Uterus (tissue), 2 donors: Measurements from ENCODE around the gene TTC39B.

Experiments used
- POLR2A ChIP-seq, 2 donors: fragments of 450-650 bp; IDR thresholded peaks; one replicate each; pipeline ENCODE4 v1.6.1; 2016; ENCODE audit warnings: antibody characterized with exemption in 2 of 2, mild to moderate bottlenecking in 1 of 2, moderate library complexity in 1 of 2
- TF ChIP-seq, protein P1 (sequence below), 4 experiments: fragments of 200-600 bp in 2 of 4; fragments of 450-650 bp in 2 of 4; sonication (generic) in 2 of 4; IDR thresholded peaks; one replicate each; pipeline ENCODE4 v1.5.1; 2016 to 2019; ENCODE audit warnings: antibody characterized with exemption in 4 of 4, mild to moderate bottlenecking in 2 of 4, moderate library complexity in 1 of 4

DNA sequence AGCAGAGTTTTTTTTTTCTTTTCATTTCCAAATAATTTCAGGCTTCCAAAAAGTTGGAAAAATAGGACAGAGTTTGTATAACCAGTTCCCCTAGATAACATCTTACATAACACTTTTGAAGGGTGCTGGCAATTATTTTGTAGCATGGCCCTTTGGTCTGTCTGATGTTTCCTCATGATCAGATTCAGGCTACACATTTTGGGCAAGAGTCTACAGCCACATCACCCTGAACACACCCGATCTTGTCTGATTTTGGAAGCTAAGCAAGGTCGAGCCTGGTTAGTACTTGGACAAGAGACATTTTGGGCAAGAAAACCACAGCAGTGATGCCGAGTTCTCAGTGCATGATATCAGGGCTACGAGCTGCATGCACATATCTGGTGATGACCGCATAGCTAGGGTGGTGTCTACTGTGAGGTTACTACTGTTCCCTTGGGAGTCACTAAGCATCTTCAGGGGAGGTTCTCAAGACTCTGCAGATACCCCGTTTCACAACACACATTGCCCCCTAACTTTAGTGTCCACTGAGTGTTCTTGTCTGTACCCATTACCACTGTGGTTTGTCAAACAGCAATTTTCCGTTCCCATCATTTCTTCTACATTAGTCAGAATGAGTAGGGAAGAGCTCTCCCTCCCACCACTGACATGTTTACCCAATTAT lies 86.2 kb downstream of the TTC39B start:
- TF ChIP-seq, protein P1, sequence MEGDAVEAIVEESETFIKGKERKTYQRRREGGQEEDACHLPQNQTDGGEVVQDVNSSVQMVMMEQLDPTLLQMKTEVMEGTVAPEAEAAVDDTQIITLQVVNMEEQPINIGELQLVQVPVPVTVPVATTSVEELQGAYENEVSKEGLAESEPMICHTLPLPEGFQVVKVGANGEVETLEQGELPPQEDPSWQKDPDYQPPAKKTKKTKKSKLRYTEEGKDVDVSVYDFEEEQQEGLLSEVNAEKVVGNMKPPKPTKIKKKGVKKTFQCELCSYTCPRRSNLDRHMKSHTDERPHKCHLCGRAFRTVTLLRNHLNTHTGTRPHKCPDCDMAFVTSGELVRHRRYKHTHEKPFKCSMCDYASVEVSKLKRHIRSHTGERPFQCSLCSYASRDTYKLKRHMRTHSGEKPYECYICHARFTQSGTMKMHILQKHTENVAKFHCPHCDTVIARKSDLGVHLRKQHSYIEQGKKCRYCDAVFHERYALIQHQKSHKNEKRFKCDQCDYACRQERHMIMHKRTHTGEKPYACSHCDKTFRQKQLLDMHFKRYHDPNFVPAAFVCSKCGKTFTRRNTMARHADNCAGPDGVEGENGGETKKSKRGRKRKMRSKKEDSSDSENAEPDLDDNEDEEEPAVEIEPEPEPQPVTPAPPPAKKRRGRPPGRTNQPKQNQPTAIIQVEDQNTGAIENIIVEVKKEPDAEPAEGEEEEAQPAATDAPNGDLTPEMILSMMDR (IDR thresholded peaks at IDR 0.05) = no peak
- no peak for TF ChIP-seq POLR2A (IDR thresholded peaks at IDR 0.05)
